Middle frontal gyrus (tissue), 1 donor: Measurements from ENCODE around the gene C10orf120.

Experiments
- DNase-seq: peaks from one replicate; pipeline ENCODE4 v3.0.0-alpha.2; 2015; ENCODE audit warnings: low spot score; ENCODE audit errors: extremely low spot score

The C10orf120 gene

DNA sequence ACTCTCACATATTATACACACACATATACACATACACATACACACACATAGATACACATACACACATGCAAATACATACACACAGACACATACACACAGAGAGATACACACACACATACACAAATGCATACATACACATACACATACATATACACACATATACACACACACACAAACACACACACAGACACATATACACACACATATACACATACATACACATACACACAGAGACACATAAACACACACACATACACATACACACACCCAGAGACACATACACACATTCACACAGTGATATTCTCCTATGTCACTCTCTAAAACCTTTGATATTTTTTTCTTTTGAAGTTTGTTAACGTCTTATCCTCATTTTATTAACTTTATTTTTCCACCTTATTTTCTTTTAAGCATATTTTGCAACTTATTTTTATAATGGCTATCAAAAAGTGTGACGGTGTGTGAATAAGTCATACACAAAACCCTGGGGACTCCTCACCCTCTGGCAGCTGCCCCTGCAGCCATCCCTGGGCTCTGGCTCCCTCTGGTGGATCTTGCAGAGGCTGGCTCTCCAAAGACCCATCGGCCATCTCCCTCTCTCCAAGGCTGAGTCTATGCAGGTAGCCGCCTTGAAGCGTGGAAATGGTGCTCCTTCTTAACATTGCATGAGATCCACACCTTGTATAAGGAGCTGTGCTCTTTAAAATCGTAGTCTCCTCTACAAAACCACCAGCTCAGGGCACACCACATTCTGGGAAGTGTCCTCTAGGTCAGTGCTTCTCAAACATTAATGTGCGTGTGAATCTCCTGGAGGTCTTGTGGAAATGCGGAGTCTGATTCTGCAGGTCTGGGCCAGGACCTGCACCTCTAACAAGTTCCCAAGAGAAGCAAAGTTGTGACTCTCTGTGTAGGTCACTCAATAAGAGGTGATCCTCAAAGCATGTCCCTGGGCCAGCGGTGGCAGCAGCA lies 4.1 kb upstream of the C10orf120 start:
- peak; percentile 47 for DNase-seq

DNA sequence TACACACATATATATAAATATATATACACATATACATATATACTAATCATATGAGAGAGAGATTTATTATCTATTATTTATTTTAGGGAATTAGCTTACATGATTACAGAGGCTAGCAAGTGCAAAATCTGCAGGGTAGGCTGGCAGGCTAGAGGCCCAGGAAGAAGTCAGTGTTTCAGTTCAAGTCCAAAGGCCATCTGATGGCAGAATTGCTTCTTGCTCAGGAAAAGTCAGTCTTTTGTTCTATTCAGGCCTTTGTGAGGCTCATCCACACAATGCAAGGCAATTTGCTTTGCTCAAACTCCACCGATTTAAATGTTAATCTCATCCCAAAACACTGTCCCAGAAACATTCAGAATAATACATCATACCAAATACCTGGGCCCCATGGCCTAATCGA lies 2.6 kb upstream of the C10orf120 start:
- DNase-seq: peak; percentile 8

GRCh38 chr10:122701652-122702051 lies 2.0 kb upstream of the C10orf120 start:
- DNase-seq: no peak

DNA sequence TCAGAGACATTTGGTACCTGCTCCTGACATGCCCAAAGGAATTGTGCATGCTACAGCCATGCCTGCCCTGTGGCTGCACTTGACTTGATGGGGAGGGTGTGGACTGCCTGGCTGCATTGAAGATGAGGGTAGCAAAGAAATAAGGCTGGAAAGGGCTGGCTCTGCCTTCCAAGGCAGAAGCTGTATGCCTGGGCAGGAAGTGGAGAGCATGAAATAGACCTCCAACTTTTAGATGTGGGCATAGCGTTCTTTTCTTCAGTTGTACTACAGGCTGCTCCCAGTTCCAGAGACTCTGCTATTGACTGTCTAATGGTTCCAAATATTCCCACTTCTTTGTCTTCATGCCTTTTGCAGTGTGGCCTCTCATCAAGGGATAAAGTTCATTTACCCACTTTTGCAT lies 3.0 kb downstream of the C10orf120 start:
- no peak for DNase-seq

DNA sequence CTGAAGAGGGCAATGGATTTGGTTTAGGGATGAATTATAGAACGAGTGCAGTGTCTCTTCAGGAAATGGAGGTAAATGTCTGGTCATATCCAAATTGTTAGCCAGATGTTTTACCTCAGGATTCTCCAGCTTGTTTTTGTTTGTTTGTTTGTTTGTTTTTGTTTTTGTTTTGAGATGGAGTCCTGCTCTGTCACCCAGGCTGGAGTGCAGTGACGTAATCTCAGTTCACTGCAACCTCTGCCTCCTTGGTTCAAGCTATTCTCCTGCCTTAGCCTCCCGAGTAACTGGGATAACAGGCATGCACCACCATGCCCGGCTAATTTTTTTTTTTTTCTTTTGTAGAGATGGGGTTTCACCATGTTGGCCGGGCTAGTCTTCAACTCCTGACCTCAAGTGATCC lies 6.9 kb downstream of the C10orf120 start:
- DNase-seq: no peak

DNA sequence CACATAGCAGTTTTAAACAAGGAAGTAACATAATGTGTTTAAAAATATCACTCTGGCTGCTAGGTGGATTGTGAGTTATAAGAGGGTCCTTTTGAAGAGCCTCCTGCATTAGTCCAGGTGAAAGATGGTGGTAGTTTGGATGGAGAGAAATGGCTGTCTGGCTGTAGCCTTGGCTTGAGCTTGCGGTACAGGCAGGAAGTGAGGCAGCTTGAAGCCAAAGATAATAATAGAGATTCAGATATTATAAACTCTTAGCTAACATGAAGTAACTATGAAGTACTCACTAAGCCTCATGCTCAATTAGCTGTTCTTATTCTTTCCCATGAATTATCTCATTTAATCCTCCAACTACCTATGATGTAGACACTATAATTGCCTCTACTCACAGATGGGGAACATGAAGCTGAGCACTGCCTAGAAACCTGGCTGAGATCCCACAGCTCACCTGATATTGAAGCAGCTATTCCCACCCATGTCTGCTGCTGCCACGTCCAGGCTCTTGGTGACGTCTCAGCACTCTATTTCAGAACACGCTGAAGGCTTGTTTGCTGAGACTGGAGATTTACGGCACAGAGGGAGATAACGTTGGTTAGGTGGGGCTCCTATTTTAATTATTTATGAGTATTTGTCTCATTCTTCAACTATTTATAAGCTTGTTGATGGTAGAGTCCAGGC lies 10.4 kb downstream of the C10orf120 start:
- DNase-seq: no peak

GRCh38 chr10:122688293-122688989 lies 11.2 kb downstream of the C10orf120 start:
- DNase-seq: no peak

DNA sequence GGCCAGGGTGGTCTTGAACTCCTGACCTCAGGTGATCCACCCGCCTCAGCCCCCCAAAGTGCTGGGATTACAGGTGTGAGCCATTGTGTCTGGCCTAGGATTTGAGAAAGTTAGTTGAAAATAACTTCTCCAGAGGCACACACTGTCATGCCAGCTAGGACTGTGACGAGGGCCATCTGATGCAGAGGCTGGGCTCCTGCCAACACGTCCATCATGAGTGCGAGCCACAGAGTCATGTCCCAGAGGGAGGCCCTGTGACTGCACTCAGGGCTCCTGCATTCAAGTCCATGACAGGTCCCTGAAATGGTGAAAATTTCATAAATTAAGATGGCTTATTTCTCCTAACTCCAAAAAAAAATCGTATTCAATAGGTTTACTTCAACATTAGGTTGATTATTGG lies 17.1 kb downstream of the C10orf120 start:
- no peak for DNase-seq

DNA sequence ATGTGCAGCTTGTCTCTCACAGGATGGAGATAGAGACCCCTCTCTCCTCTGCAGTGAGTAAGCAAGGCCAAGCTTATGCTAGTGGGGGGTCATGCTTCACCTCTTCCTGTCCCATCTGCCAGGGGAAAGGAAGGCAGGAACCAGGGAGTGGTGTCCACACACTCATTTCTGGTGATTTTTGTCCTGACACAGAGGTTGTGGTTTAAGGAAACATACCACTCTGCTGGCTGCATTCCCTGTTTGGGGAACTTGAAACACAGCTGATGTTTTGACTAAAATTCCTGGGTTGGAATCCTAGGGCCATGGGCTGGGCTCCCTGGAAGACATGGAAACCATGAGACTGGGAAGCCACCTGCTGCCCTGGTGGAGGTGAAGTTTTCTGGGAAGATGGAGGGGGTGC lies 21.4 kb downstream of the C10orf120 start:
- no peak for DNase-seq

DNA sequence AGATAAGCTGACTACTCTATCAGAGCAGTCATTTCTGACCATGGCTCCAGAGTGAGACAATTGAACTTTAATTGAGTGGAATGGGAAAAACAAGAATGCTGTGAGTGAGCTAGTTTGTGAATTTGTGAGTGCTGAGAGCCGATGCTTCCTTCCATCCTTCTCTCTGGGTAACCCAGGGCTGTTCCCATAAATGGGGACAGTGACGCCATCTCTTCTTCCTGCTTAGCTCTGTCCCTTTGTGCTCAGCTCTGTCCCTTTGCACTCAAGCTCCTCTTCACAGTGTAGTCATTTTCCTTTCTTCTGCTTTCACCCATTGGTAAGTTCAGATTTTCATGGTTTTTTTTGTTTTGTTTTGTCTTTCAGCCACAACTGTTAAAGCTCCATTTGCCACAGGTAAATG lies 24.4 kb downstream of the C10orf120 start:
- DNase-seq: no peak

GRCh38 chr10:122674781-122675180 lies 24.9 kb downstream of the C10orf120 start:
- no peak for DNase-seq

DNA sequence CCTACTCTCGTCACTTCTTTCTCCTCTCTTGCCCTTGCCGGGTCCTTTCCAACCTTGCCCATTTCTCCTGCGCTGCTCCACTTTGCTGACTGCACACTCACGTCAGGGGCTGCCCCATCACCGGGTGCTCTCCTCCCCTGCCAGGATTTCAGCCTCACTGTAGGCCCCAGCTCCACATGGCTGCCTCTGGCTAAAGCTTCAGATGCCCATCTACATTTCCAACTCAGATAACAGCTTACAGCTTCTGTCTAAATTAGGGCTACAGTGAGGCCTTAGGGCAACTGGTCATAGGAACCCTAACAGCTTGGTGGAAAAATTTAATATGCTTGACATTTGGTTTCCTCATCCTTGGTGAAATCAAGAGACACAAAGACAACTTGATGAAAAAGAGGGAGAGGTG lies 25.9 kb downstream of the C10orf120 start:
- DNase-seq: no peak

- DNase-seq: no peak
These were observed 26.4 kb downstream of the C10orf120 start for GRCh38 chr10:122673269-122673668.

DNA sequence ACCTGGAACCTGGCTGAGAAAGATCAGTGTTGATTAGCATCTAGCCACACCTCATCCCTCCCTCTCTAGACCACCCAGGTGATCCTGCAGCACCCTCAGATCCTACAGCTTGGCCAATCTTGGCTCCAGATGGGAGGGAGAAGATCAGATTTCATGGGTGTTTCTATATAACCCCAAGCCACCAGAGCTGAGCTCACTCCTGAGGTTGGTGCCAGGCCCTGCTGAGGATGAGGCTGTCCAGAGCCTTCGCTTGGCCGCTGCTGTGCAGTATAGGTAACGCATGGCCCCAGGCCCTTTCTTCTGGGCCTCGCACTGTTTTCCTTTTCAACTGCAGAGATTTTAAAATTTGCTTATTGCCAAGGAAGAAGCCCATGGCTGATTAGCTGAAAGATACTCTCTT lies 27.0 kb downstream of the C10orf120 start:
- DNase-seq: no peak

GRCh38 chr10:122671355-122671754 lies 28.3 kb downstream of the C10orf120 start:
- DNase-seq: no peak

- no peak for DNase-seq
These were observed 29.8 kb downstream of the C10orf120 start for GRCh38 chr10:122669842-122670241.

DNA sequence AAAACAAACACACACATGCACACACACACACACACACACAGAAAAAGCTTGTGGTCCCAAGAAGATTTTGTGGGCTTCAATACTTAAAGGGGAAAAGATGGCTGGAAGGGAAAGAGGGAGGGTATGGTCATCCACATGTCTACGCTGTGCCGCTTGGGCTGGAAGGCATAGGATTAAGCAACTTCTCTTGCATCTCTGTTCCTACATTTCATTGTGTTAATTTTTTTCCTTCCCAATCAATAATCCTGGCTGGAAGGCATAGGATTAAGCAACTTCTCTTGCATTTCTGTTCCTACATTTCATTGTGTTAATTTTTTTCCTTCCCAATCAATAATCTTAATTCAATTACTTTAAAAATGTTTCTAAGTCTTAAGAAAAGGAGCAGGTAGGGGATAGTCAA lies 30.6 kb downstream of the C10orf120 start:
- no peak for DNase-seq

DNA sequence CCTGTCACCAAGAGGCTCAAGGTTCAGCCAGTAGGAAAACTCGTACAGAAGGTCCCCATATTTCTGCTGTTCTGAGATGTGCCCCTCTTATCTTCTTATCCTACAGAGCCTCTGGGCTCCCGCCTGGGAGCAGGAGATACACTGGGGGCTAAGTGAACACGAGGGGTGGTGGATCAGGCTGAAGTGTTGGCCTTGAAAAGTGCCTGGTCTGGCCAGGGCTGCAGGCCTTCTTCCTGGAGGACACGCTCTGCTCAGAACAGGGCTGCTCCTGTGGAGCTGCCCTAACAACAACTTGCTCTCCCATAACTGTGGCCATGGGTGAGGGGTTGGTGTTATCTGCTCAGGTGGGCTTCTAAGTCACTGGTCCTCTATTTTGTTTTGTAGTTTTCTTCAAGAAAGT lies 33.7 kb downstream of the C10orf120 start:
- no peak for DNase-seq

- no peak for DNase-seq
These were observed 34.3 kb downstream of the C10orf120 start for GRCh38 chr10:122665329-122665860.

GRCh38 chr10:122664501-122664900 lies 35.1 kb downstream of the C10orf120 start:
- DNase-seq: no peak

DNA sequence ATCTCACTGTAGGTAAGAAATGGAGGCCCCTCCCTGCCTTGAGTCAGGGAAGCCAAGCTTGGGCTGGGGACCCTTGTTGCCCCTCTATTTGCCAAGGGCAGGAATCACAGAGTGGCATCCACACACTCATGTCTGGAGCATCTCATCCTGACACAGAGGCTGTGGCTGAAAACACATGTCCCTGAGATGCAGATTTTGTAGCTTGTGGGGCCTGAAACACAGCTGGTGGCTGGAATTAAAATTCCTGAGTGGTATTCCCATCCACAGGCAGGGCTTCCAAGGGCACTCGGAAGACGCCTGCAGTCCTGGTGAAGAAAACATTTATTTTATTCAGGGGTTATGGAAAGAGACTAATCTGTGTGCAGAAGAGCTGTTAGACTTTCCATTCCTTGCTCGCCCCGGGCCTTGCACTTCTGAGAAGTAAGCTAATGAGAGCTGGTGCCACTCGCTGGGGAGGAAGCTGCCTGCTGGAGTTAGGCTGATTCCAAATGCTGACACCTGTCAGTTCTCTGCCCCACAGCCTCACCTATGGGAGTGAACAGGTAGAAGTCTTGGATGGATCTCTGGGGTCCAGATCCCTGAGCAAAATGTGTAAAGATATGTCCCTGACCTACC lies 36.0 kb downstream of the C10orf120 start:
- DNase-seq: no peak
